Right lobe of liver (tissue), 6 donors: ENCODE measurements around the gene RAET1G. TPM values are rescaled to one million over a fixed set of nuclear protein-coding genes. Genes with fewer than 3 reads are reported as not detected.
"Not testable (repeated sequence)": the region's sequence is repeated elsewhere in the genome, so short reads cannot be mapped to it uniquely, and the experiment has no call there.

ENCODE experiments used
- ATAC-seq, 4 donors: fragments of 200-7000 bp; cut with Tn5 transposase; one replicate each; pipeline ENCODE4 v1.9.1; 2020; ENCODE audit warnings: mild to moderate bottlenecking in 4 of 4, moderate library complexity in 4 of 4
- DNase-seq, 3 donors: peaks; one replicate each; pipeline ENCODE4 v3.0.0-alpha.2; 2020
- H3K27ac ChIP-seq, 3 donors: fragments of 200-600 bp; one replicate each; pipeline ENCODE4 v1.8.0; 2022
- H3K27me3 ChIP-seq, 2 donors: fragments of 200-600 bp; one replicate each; pipeline ENCODE4 v1.8.0; 2022
- H3K36me3 ChIP-seq, 4 donors: fragments of 200-600 bp; sonication (generic) in 1 of 4; one replicate each; pipeline versions ENCODE4 v1.5.1 to v1.8.0; 2017 to 2022; ENCODE audit warnings: control low read depth in 1 of 4
- H3K4me1 ChIP-seq, 4 donors: fragments of 200-600 bp; sonication (generic) in 1 of 4; one replicate each; pipeline versions ENCODE4 v1.5.1 to v1.8.0; 2017 to 2022; ENCODE audit warnings: control low read depth in 1 of 4
- H3K4me3 ChIP-seq, 3 donors: fragments of 200-600 bp; one replicate each; pipeline ENCODE4 v1.8.0; 2022
- H3K9me3 ChIP-seq, 4 donors: fragments of 200-600 bp; sonication (generic) in 1 of 4; one replicate each; pipeline versions ENCODE4 v1.5.1 to v1.8.0; 2017 to 2022; ENCODE audit warnings: control low read depth in 1 of 4
- CTCF ChIP-seq, 4 donors: fragments of 200-600 bp in 3 of 4; fragments of 450-650 bp in 1 of 4; IDR thresholded peaks; one replicate each; pipeline versions ENCODE4 v1.5.1 to v1.8.0; 2016 to 2022; ENCODE audit warnings: antibody characterized with exemption in 4 of 4, mild to moderate bottlenecking in 2 of 4
- POLR2A ChIP-seq: fragments of 450-650 bp; IDR thresholded peaks from one replicate; pipeline ENCODE4 v1.6.1; 2017; ENCODE audit warnings: antibody characterized with exemption, mild to moderate bottlenecking
- WGBS: methylation state at CpG from one replicate; pipeline ENCODE4 v1.1.6; 2018; ENCODE audit warnings: low coverage, low lambda C conversion rate; ENCODE audit not compliant: insufficient coverage; ENCODE audit errors: missing lambda C conversion rate; 5-methylcytosine and 5-hydroxymethylcytosine counted together
- intact Hi-C, 2 donors: fragments of 100-400 bp; cut with DNase I; formaldehyde crosslinking; loops; one replicate each; pipeline versions ENCODE4 v1.11.2 to v1.14.1; 2022
- total RNA-seq, 6 experiments: library from RNA; depleted of rRNA in 2 of 6; stranded (reverse); fragments of >200 nt in 2 of 6; fragmentation: NEBNext Ultra II Directional in 3 of 6; extraction: Animal tissue kit (Norgen Biotek cat#: 25700) in 3 of 6; gene quantifications; one replicate each; pipeline versions ENCODE4 v1.1.0 to v1.2.4, GENCODE V29; 2016 to 2023
- donor health status: DM: no; HTN: yes; CAD: no.
- donor health status: DM: no; HTN: no; CAD: no.
- donor health status: DM: no; HTN: no; CAD: no.
- donor health status: DM: no; HTN: yes; CAD: no.
- donor health status: DM: no; HTN: yes; CAD: no.

Gene RAET1G
- total RNA-seq, 6 experiments from 2014 or later, result not detected

DNA sequence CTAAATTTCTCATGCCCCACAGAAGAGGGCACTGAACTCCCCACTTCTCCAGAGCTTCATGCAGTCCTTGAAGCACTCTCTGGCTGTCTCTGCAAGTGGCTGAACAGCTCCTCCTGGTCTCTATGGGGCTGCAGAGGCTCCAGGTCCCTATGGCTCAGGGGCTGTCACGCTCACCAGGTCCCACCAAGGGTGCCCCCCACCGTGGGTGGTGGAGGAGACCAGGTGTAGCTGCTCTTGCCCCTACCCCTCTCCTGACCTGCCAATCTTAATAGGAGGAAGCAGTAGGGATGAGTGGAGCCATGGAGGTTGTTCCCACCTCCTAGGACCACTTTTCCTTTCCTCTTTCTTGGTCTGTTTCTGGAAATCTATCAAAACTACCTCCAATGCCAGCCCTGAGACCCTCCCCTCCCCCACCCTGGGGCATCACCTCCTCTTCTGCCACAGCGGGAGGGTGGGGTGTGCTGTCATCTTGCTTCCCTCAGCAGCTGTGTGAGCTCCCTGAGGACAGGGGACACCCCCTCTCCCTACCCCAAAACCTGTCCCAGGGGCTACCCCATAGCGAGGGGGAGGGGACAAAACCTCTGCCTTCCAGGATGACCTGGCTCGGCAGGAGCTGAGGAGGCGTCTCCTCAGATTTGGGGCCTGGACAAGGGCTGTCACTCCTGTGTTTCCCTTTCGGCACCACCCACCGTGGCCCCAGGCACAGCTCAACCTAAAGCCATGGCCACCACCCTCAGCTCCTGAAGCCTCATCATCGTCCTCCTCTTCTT is 13.0 kb downstream of the RAET1G start:
- no peak for TF ChIP-seq POLR2A
- TF ChIP-seq CTCF (IDR thresholded peaks at IDR 0.05), result no peak
- 83% methylated on average over 1 of the region's 9 CpGs for WGBS
- Histone ChIP-seq H3K4me3 (no peak overlapping the region), H3K9me3 (no peaks in the 10 kb centered on the region), H3K4me1 (no peaks in the 10 kb centered on the region), H3K36me3 (no peaks in the 10 kb centered on the region), H3K27ac (no peak overlapping the region), H3K27me3 (no peaks in the 10 kb centered on the region)
- DNase-seq (peak in 1 of 3 donors; percentile 22), ATAC-seq (no peak)
- intact Hi-C loops, result no loop called here

DNA sequence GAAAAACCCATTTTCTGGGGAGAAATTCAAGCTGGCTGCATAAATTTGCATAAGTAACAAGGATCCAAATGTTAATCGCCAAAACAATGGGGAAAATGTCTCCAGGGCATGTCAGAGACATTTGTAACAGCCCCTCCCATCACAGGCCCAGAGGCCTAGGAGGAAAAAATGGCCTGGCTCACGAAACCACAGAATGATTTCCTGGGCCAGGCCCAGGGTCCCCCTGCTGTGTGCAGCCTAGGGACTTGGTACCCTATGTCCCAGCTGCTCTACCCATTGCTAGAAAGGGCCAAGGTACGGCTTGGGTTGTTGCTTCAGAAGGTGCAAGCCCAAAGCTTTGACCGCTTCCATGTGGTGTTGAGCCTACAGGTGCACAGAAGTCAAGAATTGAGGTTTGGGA is 14.4 kb downstream of the RAET1G start:
- DNase-seq, H3K27ac ChIP-seq, H3K4me3 ChIP-seq, ATAC-seq, H3K36me3 ChIP-seq, H3K9me3 ChIP-seq, H3K27me3 ChIP-seq, intact Hi-C loops, H3K4me1 ChIP-seq: not testable (repeated sequence)
- WGBS, result 50% methylated on average over 1 of the region's 4 CpGs

DNA sequence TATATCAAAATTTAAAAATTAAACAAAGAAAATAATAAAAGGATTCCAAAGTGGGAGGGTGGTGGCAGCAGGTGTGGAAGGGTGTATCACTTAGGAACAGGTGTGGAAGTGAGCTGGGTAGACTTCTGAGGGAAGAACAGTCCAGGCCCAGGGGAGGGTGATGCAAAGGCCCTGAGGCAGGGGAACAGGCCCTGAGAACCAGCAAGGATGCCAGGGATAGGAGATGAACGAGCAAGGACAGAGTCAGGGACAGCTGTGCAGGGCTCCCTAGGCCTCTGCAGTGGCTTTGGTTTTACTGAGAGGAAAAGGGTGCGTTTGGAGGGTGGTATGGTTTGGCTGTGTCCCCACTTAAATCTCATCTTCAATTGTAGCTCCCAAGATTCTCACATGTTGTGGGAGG is 15.6 kb downstream of the RAET1G start:
- no peak overlapping the region for H3K27ac ChIP-seq

DNA sequence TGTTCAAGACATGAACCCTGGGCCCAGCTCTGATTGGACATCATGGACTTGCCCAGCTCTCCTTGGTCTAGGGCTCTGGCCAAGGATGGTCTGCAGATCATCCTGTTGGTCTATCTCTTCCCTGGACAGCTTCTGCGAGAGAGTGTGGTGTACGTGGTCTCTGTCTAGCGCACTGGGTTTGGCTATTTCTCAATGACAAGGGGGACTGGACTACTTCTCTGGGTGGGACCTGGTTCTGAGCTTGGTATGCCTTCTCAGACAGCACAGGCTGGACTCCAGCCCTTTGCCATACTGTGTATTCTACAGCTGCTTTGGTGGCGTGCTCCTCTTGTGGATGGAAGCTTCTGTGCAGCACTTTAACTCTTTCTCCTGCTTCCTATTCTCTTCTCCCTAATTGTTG is 16.5 kb downstream of the RAET1G start:
- intact Hi-C loops, result no loop called here
- ATAC-seq (no peak), DNase-seq (peak in 1 of 3 donors; percentile 11)
- TF ChIP-seq POLR2A (no peak), CTCF (IDR thresholded peaks at IDR 0.05) (no peak)
- Histone ChIP-seq H3K27ac (no peak overlapping the region), H3K27me3 (no peaks in the 10 kb centered on the region), H3K36me3 (no peaks in the 10 kb centered on the region), H3K4me3 (no peak overlapping the region), H3K4me1 (no peaks in the 10 kb centered on the region), H3K9me3 (no peaks in the 10 kb centered on the region)
- WGBS, result no CpG with 5 or more reads among the region's 4 CpGs

More for the DNA sequence above, 15.6 kb downstream of the RAET1G start:
- intact Hi-C loops, result no loop called here
- DNase-seq (peak in 1 of 3 donors; percentile 24), ATAC-seq (no peak)
- H3K27me3 ChIP-seq, result no peaks in the 10 kb centered on the region
- TF ChIP-seq CTCF (IDR thresholded peaks at IDR 0.05) (no peak), POLR2A (no peak)
- H3K36me3 ChIP-seq, result no peaks in the 10 kb centered on the region
- no peaks in the 10 kb centered on the region for H3K9me3 ChIP-seq
- no peaks in the 10 kb centered on the region for H3K4me1 ChIP-seq
- H3K4me3 ChIP-seq, result no peak overlapping the region
- WGBS, result no CpG with 5 or more reads among the region's 2 CpGs

DNA sequence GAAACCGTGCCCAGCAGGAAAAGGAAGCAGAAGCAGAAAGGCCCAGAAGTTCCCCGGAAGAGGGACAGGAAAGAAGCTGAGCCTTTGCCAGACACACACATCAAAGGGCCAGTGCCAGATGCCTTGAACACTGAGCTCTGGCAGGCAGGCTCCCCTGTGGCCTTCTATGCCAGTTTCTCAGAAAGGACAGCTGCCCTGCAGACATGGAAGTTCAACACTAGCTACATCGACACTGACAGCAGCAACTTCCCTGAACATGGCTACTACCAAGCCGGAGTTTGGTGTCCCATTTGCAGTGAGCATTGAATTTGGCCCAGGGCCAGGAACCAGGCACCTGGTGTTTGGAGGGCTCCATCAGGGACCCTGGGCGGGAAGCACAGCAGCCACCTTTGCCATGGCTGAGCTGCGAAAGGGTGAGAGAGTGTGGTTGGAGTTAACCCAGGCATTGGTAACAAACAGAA is 17.0 kb downstream of the RAET1G start:
- H3K27ac ChIP-seq, result no peak overlapping the region
- no peaks in the 10 kb centered on the region for H3K9me3 ChIP-seq
- no peaks in the 10 kb centered on the region for H3K4me1 ChIP-seq
- DNase-seq, result peak in 1 of 3 donors; percentile 42
- 73% methylated on average over 4 of the region's 6 CpGs for WGBS
- intact Hi-C loops, result no loop called here
- TF ChIP-seq POLR2A (no peak), CTCF (IDR thresholded peaks at IDR 0.05) (no peak)
- no peak for ATAC-seq
- H3K27me3 ChIP-seq, result no peaks in the 10 kb centered on the region
- H3K4me3 ChIP-seq, result no peak overlapping the region
- H3K36me3 ChIP-seq, result no peaks in the 10 kb centered on the region
